Stimulated activated naive CD8-positive, alpha-beta T cell treated with anti-CD3 and anti-CD28 coated beads, Interleukin-15, amount 100 ng/mL, for 72 hours (primary cell): ENCODE measurements around the gene IKZF3.

Experiments used
- ATAC-seq: fragments of 150-1000 bp; cut with Tn5 transposase; 2 replicates; pipeline ENCODE4 v1.10.0; 2021; ENCODE audit warnings: mild to moderate bottlenecking, moderate library complexity
- DNase-seq, 2 donors: peaks; one replicate each; pipeline ENCODE4 v3.0.0; 2021 to 2022
- H3K27ac Mint-ChIP-seq, 2 donors: one replicate each; pipeline ENCODE4 v1.8.0; 2022; ENCODE audit warnings: mild to moderate bottlenecking in 2 of 2, mixed read lengths in 2 of 2, moderate library complexity in 2 of 2
- H3K27me3 Mint-ChIP-seq: one replicate; pipeline ENCODE4 v1.8.0; 2022; ENCODE audit warnings: mixed read lengths
- H3K4me1 Mint-ChIP-seq: one replicate; pipeline ENCODE4 v1.8.0; 2022; ENCODE audit warnings: mild to moderate bottlenecking, mixed read lengths
- H3K4me3 Mint-ChIP-seq, 2 donors: one replicate each; pipeline ENCODE4 v1.8.0; 2022; ENCODE audit warnings: mild to moderate bottlenecking in 2 of 2, mixed read lengths in 2 of 2, moderate library complexity in 1 of 2
- H3K9me3 Mint-ChIP-seq, 2 donors: one replicate each; pipeline ENCODE4 v1.8.0; 2022; ENCODE audit warnings: mixed read lengths in 2 of 2

The IKZF3 gene

GRCh38 chr17:39810939-39811728 is 53.0 kb downstream of the IKZF3 start:
- DNase-seq = no peak
- ATAC-seq = no peak
- peak overlapping the region in 1 of 2 donors; percentile 88 for H3K27ac Mint-ChIP-seq
- H3K9me3 Mint-ChIP-seq = no peaks in the 10 kb centered on the region
- no peaks in the 10 kb centered on the region for H3K27me3 Mint-ChIP-seq
- no peak overlapping the region for H3K4me3 Mint-ChIP-seq
- H3K4me1 Mint-ChIP-seq = peaks cover 77% of the 10 kb centered on the region

GRCh38 chr17:39809221-39809620 is 54.9 kb downstream of the IKZF3 start:
- DNase-seq (no peak), ATAC-seq (no peak)
- Mint-ChIP-seq H3K4me3 (no peak overlapping the region), H3K27ac (no peak overlapping the region), H3K27me3 (no peaks in the 10 kb centered on the region), H3K4me1 (peaks cover 68% of the 10 kb centered on the region), H3K9me3 (no peaks in the 10 kb centered on the region)

- ATAC-seq (no peak), DNase-seq (no peak)
- Mint-ChIP-seq H3K4me3 (no peak overlapping the region), H3K27ac (no peak overlapping the region), H3K27me3 (no peaks in the 10 kb centered on the region), H3K9me3 (no peaks in the 10 kb centered on the region), H3K4me1 (peaks cover 60% of the 10 kb centered on the region)
These were observed 55.6 kb downstream of the IKZF3 start for GRCh38 chr17:39808409-39808997.

- no peaks in the 10 kb centered on the region for H3K9me3 Mint-ChIP-seq
- H3K4me3 Mint-ChIP-seq = no peak overlapping the region
- H3K27me3 Mint-ChIP-seq = no peaks in the 10 kb centered on the region
- ATAC-seq (no peak), DNase-seq (no peak)
- H3K27ac Mint-ChIP-seq = no peak overlapping the region
- peaks cover 44% of the 10 kb centered on the region for H3K4me1 Mint-ChIP-seq
These were observed 59.3 kb downstream of the IKZF3 start for GRCh38 chr17:39804839-39805238.

- Mint-ChIP-seq H3K27me3 (no peaks in the 10 kb centered on the region), H3K27ac (peak overlapping the region; percentile 28 to 87), H3K4me1 (peaks cover 54% of the 10 kb centered on the region), H3K9me3 (peaks cover 0 to 4% of the 10 kb centered on the region in 2 donors), H3K4me3 (peak overlapping the region; percentile 62 to 67)
- ATAC-seq (no peak), DNase-seq (no peak)
These were observed 63.1 kb downstream of the IKZF3 start for GRCh38 chr17:39801055-39801454.

GRCh38 chr17:39800540-39800939 is 63.6 kb downstream of the IKZF3 start:
- H3K4me3 Mint-ChIP-seq = peak overlapping the region; percentile 62 to 67
- H3K9me3 Mint-ChIP-seq = peaks cover 0 to 4% of the 10 kb centered on the region in 2 donors
- H3K4me1 Mint-ChIP-seq = peaks cover 51% of the 10 kb centered on the region
- no peaks in the 10 kb centered on the region for H3K27me3 Mint-ChIP-seq
- DNase-seq (peak; percentile 41 to 61), ATAC-seq (peak; percentile 99)
- H3K27ac Mint-ChIP-seq = peak overlapping the region; percentile 28 to 87

- H3K4me1 Mint-ChIP-seq = peaks cover 61% of the 10 kb centered on the region
- no peak overlapping the region for H3K4me3 Mint-ChIP-seq
- H3K27ac Mint-ChIP-seq = no peak overlapping the region
- no peaks in the 10 kb centered on the region for H3K27me3 Mint-ChIP-seq
- DNase-seq = no peak
- ATAC-seq = no peak
- peaks cover 0 to 4% of the 10 kb centered on the region in 2 donors for H3K9me3 Mint-ChIP-seq
These were observed 64.7 kb downstream of the IKZF3 start for GRCh38 chr17:39799395-39799794.

- peak; percentile 87 for ATAC-seq
- peaks cover 89% of the 10 kb centered on the region for H3K4me1 Mint-ChIP-seq
- peak overlapping the region; percentile 82 to 93 for H3K27ac Mint-ChIP-seq
- H3K4me3 Mint-ChIP-seq = peak overlapping the region; percentile 48 to 57
- peaks cover 0 to 4% of the 10 kb centered on the region in 2 donors for H3K9me3 Mint-ChIP-seq
- peak; percentile 29 to 45 for DNase-seq
- H3K27me3 Mint-ChIP-seq = no peaks in the 10 kb centered on the region
These were observed 69.7 kb downstream of the IKZF3 start for GRCh38 chr17:39794249-39794970.

- DNase-seq (no peak), ATAC-seq (no peak)
- Mint-ChIP-seq H3K27me3 (no peaks in the 10 kb centered on the region), H3K27ac (peak overlapping the region; percentile 28 to 80), H3K9me3 (peaks cover 0 to 4% of the 10 kb centered on the region in 2 donors), H3K4me3 (peak overlapping the region; percentile 64 to 73), H3K4me1 (peaks cover 78% of the 10 kb centered on the region)
These were observed 70.7 kb downstream of the IKZF3 start for GRCh38 chr17:39793301-39793872.

GRCh38 chr17:39792526-39793221 is 71.4 kb downstream of the IKZF3 start:
- ATAC-seq = peak; percentile 18
- DNase-seq = no peak

GRCh38 chr17:39791111-39791992 is 72.8 kb downstream of the IKZF3 start:
- no peaks in the 10 kb centered on the region for H3K9me3 Mint-ChIP-seq
- peaks cover 75% of the 10 kb centered on the region for H3K4me1 Mint-ChIP-seq
- no peaks in the 10 kb centered on the region for H3K27me3 Mint-ChIP-seq
- DNase-seq (peak; percentile 46 to 48), ATAC-seq (peak; percentile 90)
- peak overlapping the region; percentile 33 to 37 for H3K4me3 Mint-ChIP-seq
- H3K27ac Mint-ChIP-seq = peak overlapping the region in 1 of 2 donors; percentile 50

More at GRCh38 chr17:39792526-39793221, 71.4 kb downstream of the IKZF3 start:
- H3K4me1 Mint-ChIP-seq = peaks cover 77% of the 10 kb centered on the region
- peak overlapping the region in 1 of 2 donors; percentile 9 for H3K27ac Mint-ChIP-seq
- peaks cover 0 to 4% of the 10 kb centered on the region in 2 donors for H3K9me3 Mint-ChIP-seq
- no peaks in the 10 kb centered on the region for H3K27me3 Mint-ChIP-seq
- peak overlapping the region; percentile 64 to 73 for H3K4me3 Mint-ChIP-seq

- H3K27me3 Mint-ChIP-seq = no peaks in the 10 kb centered on the region
- no peak for DNase-seq
- H3K27ac Mint-ChIP-seq = no peak overlapping the region
- ATAC-seq = no peak
- no peaks in the 10 kb centered on the region for H3K9me3 Mint-ChIP-seq
- H3K4me3 Mint-ChIP-seq = no peak overlapping the region
- H3K4me1 Mint-ChIP-seq = peaks cover 47% of the 10 kb centered on the region
These were observed 76.2 kb downstream of the IKZF3 start for GRCh38 chr17:39787743-39788484.

- no peaks in the 10 kb centered on the region for H3K27me3 Mint-ChIP-seq
- no peak overlapping the region for H3K27ac Mint-ChIP-seq
- H3K9me3 Mint-ChIP-seq = no peaks in the 10 kb centered on the region
- DNase-seq = no peak
- H3K4me3 Mint-ChIP-seq = no peak overlapping the region
- H3K4me1 Mint-ChIP-seq = peaks cover 47% of the 10 kb centered on the region
- no peak for ATAC-seq
These were observed 77.1 kb downstream of the IKZF3 start for GRCh38 chr17:39787041-39787440.

GRCh38 chr17:39782980-39783379 is 81.1 kb downstream of the IKZF3 start:
- Mint-ChIP-seq H3K27ac (peak overlapping the region in 1 of 2 donors; percentile 30), H3K27me3 (no peaks in the 10 kb centered on the region), H3K4me3 (no peak overlapping the region), H3K4me1 (peaks cover 57% of the 10 kb centered on the region), H3K9me3 (no peaks in the 10 kb centered on the region)
- DNase-seq = no peak
- ATAC-seq = no peak
